K562 (cell line): ENCODE data around the gene POMT2. TPM values are rescaled to one million over a fixed set of nuclear protein-coding genes. Genes with fewer than 3 reads are reported as not detected.
A peak's percentile ranks its signal among the peaks of the same experiment; 100 is the strongest.

Experiments used
- ATAC-seq: fragments of 200-7000 bp; cut with Tn5 transposase; 3 replicates; pipeline ENCODE4 v1.9.1; 2020; ENCODE audit warnings: moderate library complexity
- BruUV-seq: library from RNA; stranded (reverse); fragments of 400-500 nt; replicated peaks from 2 replicates; lab custom pipeline; 2021; lab: Mats Ljungman, UMichigan
- CTCF ChIA-PET: fragments of 300-600 bp; formaldehyde crosslinking; extraction: SDS; loops from one replicate; lab custom pipeline; 2021; ENCODE audit warnings: low intra/inter-chr PET ratio; lab: Yijun Ruan, JAX
- POLR2A ChIA-PET: fragments of 300-600, 350-650 bp; sonication (Branson Sonifier 250); formaldehyde crosslinking; extraction: SDS; loops from one replicate; lab custom pipeline; 2021; ENCODE audit warnings: antibody characterized with exemption, inconsistent platforms; lab: Yijun Ruan, JAX
- DNase-seq, 4 experiments: peaks; one replicate each; pipeline versions ENCODE4 v3.0.0 to v3.0.0-alpha.2; 2011 to 2018; ENCODE audit warnings: low spot score in 3 of 4, mixed read lengths in 3 of 4; ENCODE audit errors: extremely low read depth in 1 of 4
- FAIRE-seq: peaks from 2 replicates; lab custom pipeline; 2011; peaks lifted over from hg19 to GRCh38; lab: Jason Lieb, UNC
- H2AFZ ChIP-seq: 2 replicates; pipeline ENCODE4 v1.6.0; 2011; ENCODE audit warnings: low read depth, low read length, control low read depth, inconsistent platforms
- H3K27ac ChIP-seq: fragments of 200-600 bp; 3 replicates; pipeline ENCODE4 v1.8.0; 2011; ENCODE audit warnings: low read depth, mild to moderate bottlenecking, control low read depth, inconsistent platforms, low read length, moderate library complexity, mixed read lengths; ENCODE audit errors: extremely low read depth
- H3K27me3 ChIP-seq, 2 experiments: fragments of 300-600 bp in 1 of 2; 2 replicates in 1 of 2; 3 replicates in 1 of 2; pipeline versions ENCODE4 v1.6.0 to v1.8.0; 2011; ENCODE audit warnings: inconsistent platforms in 2 of 2, low read length in 2 of 2, mild to moderate bottlenecking in 1 of 2, mixed read lengths in 1 of 2, moderate library complexity in 1 of 2; ENCODE audit not compliant: control insufficient read depth in 2 of 2, insufficient read depth in 2 of 2
- H3K36me3 ChIP-seq: fragments of 300-600 bp; 3 replicates; pipeline ENCODE4 v1.8.0; 2011; ENCODE audit warnings: mild to moderate bottlenecking, low read length, inconsistent platforms; ENCODE audit not compliant: control insufficient read depth, insufficient read depth
- H3K4me1 ChIP-seq, 2 experiments: fragments of 200-600 bp in 1 of 2; replicated peaks in 1 of 2; 2 replicates in 1 of 2; 3 replicates in 1 of 2; pipeline versions ENCODE4 v1.5.1 to v1.8.0; 2011; ENCODE audit warnings: inconsistent platforms in 2 of 2, low read length in 2 of 2, mild to moderate bottlenecking in 1 of 2, mixed read lengths in 1 of 2, moderate library complexity in 1 of 2; ENCODE audit not compliant: control insufficient read depth in 2 of 2, insufficient read depth in 2 of 2
- H3K4me2 ChIP-seq: 2 replicates; pipeline ENCODE4 v1.6.1; 2011; ENCODE audit warnings: low read length, control low read depth, inconsistent platforms, mixed read lengths; ENCODE audit not compliant: insufficient read depth
- H3K4me3 ChIP-seq: fragments of 200-600 bp; sonication (generic), shearing (Covaris generic); 2 replicates; pipeline ENCODE4 v1.5.1; 2016; ENCODE audit warnings: control low read depth, inconsistent platforms
- H3K79me2 ChIP-seq: fragments of 200-600 bp; 3 replicates; pipeline ENCODE4 v1.8.0; 2011; ENCODE audit warnings: low read length, inconsistent platforms; ENCODE audit not compliant: control insufficient read depth, insufficient read depth
- H3K9ac ChIP-seq, 2 experiments: 2 replicates each; pipeline versions ENCODE4 v1.6.0 to v1.6.1; 2011; ENCODE audit warnings: low read depth in 2 of 2, low read length in 2 of 2, control low read depth in 1 of 2, inconsistent platforms in 1 of 2, mild to moderate bottlenecking in 1 of 2, mixed read lengths in 1 of 2; ENCODE audit not compliant: insufficient read depth in 1 of 2
- H3K9me1 ChIP-seq: one replicate; pipeline ENCODE4 v1.6.0; 2011; ENCODE audit warnings: inconsistent platforms, mild to moderate bottlenecking, low read length, moderate library complexity; ENCODE audit not compliant: control insufficient read depth, insufficient read depth
- H3K9me3 ChIP-seq: replicated peaks from 2 replicates; pipeline ENCODE4 v1.5.1; 2011; ENCODE audit warnings: low read depth, low read length, inconsistent platforms; ENCODE audit not compliant: control insufficient read depth, insufficient read depth
- H4K20me1 ChIP-seq: replicated peaks from 2 replicates; pipeline ENCODE4 v1.6.1; 2011; ENCODE audit warnings: low read length, inconsistent platforms, mixed read lengths; ENCODE audit not compliant: control insufficient read depth, insufficient read depth
- CSDE1 ChIP-seq, 2 experiments: fragments of 450-650 bp; IDR thresholded peaks; 2 replicates each; pipeline ENCODE4 v1.6.1; 2016; ENCODE audit warnings: mild to moderate bottlenecking in 1 of 2
- GABPB2 ChIP-seq: fragments of 250-450 bp; sonication (Bioruptor Pico); conservative IDR thresholded peaks from 2 replicates; pipeline ENCODE4 v1.5.1; 2021; ENCODE audit warnings: mild to moderate bottlenecking
- ILK ChIP-seq: fragments of 450-650 bp; IDR thresholded peaks from 2 replicates; pipeline ENCODE4 v1.6.1; 2016; ENCODE audit warnings: missing genetic modification characterization, low read depth, mild to moderate bottlenecking, missing compliant biosample characterization, moderate library complexity, borderline replicate concordance
- JUND ChIP-seq, 2 experiments: IDR thresholded peaks; 2 replicates in 1 of 2; 3 replicates in 1 of 2; pipeline ENCODE4 v1.6.1; 2011; ENCODE audit warnings: borderline replicate concordance in 2 of 2, low read depth in 2 of 2, low read length in 2 of 2, improper control_type of control experiment in 1 of 2, missing biosample characterization in 1 of 2, missing genetic modification characterization in 1 of 2, missing genetic modification reagents in 1 of 2
- NCOA1 ChIP-seq: fragments of 450-650 bp; IDR thresholded peaks from 2 replicates; pipeline ENCODE4 v1.6.1; 2016; ENCODE audit warnings: low read depth
- SMAD3 ChIP-seq: fragments of 450-650 bp; formaldehyde crosslinking; conservative IDR thresholded peaks from 2 replicates; pipeline ENCODE4 v1.4.0; 2020; ENCODE audit warnings: mild to moderate bottlenecking
- YBX1 ChIP-seq: fragments of 450-650 bp; IDR thresholded peaks from 2 replicates; pipeline ENCODE4 v1.7.1; 2016; ENCODE audit warnings: mild to moderate bottlenecking
- WGBS: fragments of 100-300 bp; shearing (Covaris generic); methylation state at CpG from one replicate; pipeline ENCODE4 v1.1.6; 2016; ENCODE audit warnings: low coverage, mixed read lengths; ENCODE audit not compliant: insufficient coverage; ENCODE audit errors: missing lambda C conversion rate; 5-methylcytosine and 5-hydroxymethylcytosine counted together
- in situ Hi-C: fragments of 300-500 bp; cut with MboI; formaldehyde crosslinking; loops from 4 replicates; pipeline ENCODE4 v1.15.0; 2018; ENCODE audit warnings: inconsistent platforms, mixed read lengths
- intact Hi-C: fragments of 100-400 bp; cut with micrococcal nuclease; formaldehyde crosslinking; loops from 2 replicates; pipeline ENCODE4 v1.14.2; 2022
- polyA plus RNA-seq, 8 experiments: library from polyadenylated mRNA; depleted of rRNA in 4 of 8; stranded (reverse) in 5 of 8; unstranded in 3 of 8; fragments of >200 nt; fragmentation: Nextera tagmentation in 2 of 8; fragmentation: Illumina TruSeq in 1 of 8; extraction: Ambion mirVana in 2 of 8; extraction: Trizol in 1 of 8; gene quantifications; 2 replicates each; pipeline versions ENCODE4 v1.2.1 to v1.2.3, GENCODE V29; 2011 to 2014; ENCODE audit warnings: inconsistent platforms in 1 of 8, missing spikeins in 1 of 8
- total RNA-seq, 7 experiments: library from RNA; depleted of rRNA in 6 of 7; stranded (reverse); fragments of >200 nt in 6 of 7; fragmentation: Illumina TruSeq in 2 of 7; extraction: Trizol in 2 of 7; gene quantifications; 2 replicates each; pipeline versions ENCODE4 v1.2.1 to v1.2.3, GENCODE V29; 2011 to 2021; ENCODE audit warnings: low replicate concordance in 1 of 7
- TF ChIP-seq, protein P1 (sequence below): IDR thresholded peaks from 2 replicates; pipeline ENCODE4 v1.6.1; 2016; ENCODE audit warnings: missing genetic modification characterization, missing compliant biosample characterization

POMT2 gene
- total and polyA plus RNA-seq, 9 of the 15 experiments (the other 6 are each of a cell fraction or from before 2014, with no cell fraction given): 0.39 to 16.6 (median 7.8) TPM

DNA sequence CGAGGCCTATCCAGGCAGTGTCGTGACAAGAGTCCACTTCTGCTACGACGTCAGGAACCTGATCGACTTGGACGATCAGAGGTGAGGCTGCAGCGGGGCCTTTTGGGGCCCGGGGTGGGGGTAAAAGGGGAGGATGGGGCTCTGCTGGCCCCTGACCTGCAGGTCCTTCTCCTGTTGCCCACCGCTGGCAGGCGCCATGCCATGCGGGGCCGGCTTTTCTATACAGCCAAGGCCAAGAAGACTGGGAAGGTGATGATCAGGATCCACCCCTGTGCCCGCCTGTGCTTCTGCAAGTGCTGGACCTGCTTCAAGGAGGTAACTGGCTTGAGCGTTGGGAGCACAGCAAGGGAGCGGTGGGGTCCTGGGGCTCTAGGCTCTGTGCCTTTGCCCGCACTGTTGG, 81.3 kb downstream of the POMT2 start:
- Histone ChIP-seq H4K20me1 (no peaks in the 10 kb centered on the region), H3K9ac (no peak overlapping the region), H3K79me2 (no peaks in the 10 kb centered on the region), H3K36me3 (no peaks in the 10 kb centered on the region), H3K27me3 (peaks cover 0 to 12% of the 10 kb centered on the region in 2 experiments; a peak in 3 of 5 replicates)
- intact Hi-C loops: no loop called here
- no TSS peak for BruUV-seq
- ATAC-seq: no peak
- no peak for TF ChIP-seq YBX1
- TF ChIP-seq SMAD3: no peak
- TF ChIP-seq ILK (tag): no peak
- no peak for TF ChIP-seq NCOA1
- TF ChIP-seq, all 486 proteins: peak for 0
- DNase-seq (no peak), FAIRE-seq (no peak)
- Histone ChIP-seq H3K4me1 (no peaks in the 10 kb centered on the region; a peak in 1 of 5 replicates), H3K4me3 (no peak overlapping the region), H2AFZ (no peak overlapping the region), H3K9me1 (no peaks in the 10 kb centered on the region), H3K4me2 (no peak overlapping the region), H3K9me3 (no peaks in the 10 kb centered on the region), H3K27ac (no peak overlapping the region)
- POLR2A ChIA-PET: no interaction called here
- CTCF ChIA-PET: no interaction called here
- WGBS: 0% methylated on average over 3 of the region's 16 CpGs
- in situ Hi-C loops: no loop called here

DNA sequence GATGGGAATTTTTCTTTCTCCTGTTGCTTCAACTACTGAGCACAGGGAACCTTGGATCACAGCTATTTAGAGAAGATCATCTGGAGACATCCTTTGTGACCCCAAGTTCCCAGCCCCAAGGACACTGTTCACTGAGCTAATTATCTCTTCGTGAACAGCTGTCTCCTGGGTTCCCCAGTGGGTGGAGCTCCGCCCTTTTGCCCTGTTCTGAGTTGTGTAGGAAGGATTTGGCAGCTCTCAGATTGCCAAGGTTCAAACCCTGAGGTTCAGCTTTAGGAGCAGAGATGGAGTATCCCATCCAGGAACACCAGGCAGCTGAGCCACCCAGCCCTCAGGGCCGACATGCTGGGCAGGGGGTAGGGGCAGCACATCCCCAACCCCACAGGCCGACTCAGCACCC, 81.7 kb downstream of the POMT2 start:
- no peak for FAIRE-seq
- ChIA-PET CTCF (no interaction called here), POLR2A (interaction anchor here (0.5 to 0.7 kb wide), 2 partner anchors 9 to 286 kb away, joined by 3 read pairs; no protein-coding TSS in a partner anchor)
- peak; percentile 55; the same call in 1 of the 3 replicates for ATAC-seq
- Histone ChIP-seq H3K4me2 (no peak overlapping the region), H4K20me1 (no peaks in the 10 kb centered on the region), H3K79me2 (no peaks in the 10 kb centered on the region), H3K27me3 (peaks cover 0 to 12% of the 10 kb centered on the region in 2 experiments; a peak in 3 of 5 replicates), H3K9me1 (no peaks in the 10 kb centered on the region), H2AFZ (no peak overlapping the region), H3K4me3 (no peak overlapping the region), H3K36me3 (no peaks in the 10 kb centered on the region), H3K9ac (no peak overlapping the region), H3K4me1 (no peaks in the 10 kb centered on the region; a peak in 1 of 5 replicates), H3K9me3 (no peaks in the 10 kb centered on the region), H3K27ac (no peak overlapping the region)
- in situ Hi-C loops: no loop called here
- intact Hi-C loops: no loop called here
- peak in 1 of 4 experiments; percentile 12 for DNase-seq
- 3% methylated on average over 4 of the region's 4 CpGs for WGBS
- no TSS peak for BruUV-seq
- TF ChIP-seq JUND (IDR thresholded peaks at IDR 0.05; ENCODE audit: borderline replicate concordance, low read depth, low read length) (no peak), JUND (tag; IDR thresholded peaks at IDR 0.05; ENCODE audit: borderline replicate concordance, low read depth, low read length) (no peak), CSDE1 (IDR thresholded peaks at IDR 0.05) (no peak), GABPB2 (no peak)
- TF ChIP-seq, protein P1, sequence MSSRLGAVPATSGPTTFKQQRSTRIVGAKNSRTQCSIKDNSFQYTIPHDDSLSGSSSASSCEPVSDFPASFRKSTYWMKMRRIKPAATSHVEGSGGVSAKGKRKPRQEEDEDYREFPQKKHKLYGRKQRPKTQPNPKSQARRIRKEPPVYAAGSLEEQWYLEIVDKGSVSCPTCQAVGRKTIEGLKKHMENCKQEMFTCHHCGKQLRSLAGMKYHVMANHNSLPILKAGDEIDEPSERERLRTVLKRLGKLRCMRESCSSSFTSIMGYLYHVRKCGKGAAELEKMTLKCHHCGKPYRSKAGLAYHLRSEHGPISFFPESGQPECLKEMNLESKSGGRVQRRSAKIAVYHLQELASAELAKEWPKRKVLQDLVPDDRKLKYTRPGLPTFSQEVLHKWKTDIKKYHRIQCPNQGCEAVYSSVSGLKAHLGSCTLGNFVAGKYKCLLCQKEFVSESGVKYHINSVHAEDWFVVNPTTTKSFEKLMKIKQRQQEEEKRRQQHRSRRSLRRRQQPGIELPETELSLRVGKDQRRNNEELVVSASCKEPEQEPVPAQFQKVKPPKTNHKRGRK: no peak
